OCI-LY7 (cell line): ENCODE measurements around the gene SPATA12. TPM values are rescaled to one million over a fixed set of nuclear protein-coding genes. Genes with fewer than 3 reads are reported as not detected.
A peak's percentile ranks its signal among the peaks of the same experiment; 100 is the strongest.

Experiments used
- BruUV-seq: library from RNA; stranded (reverse); fragments of 400-500 nt; replicated peaks from 2 replicates; lab custom pipeline; 2021; lab: Mats Ljungman, UMichigan
- CTCF ChIA-PET: fragments of 300-600 bp; sonication (Branson Sonifier 250); formaldehyde crosslinking; loops from one replicate; lab custom pipeline; 2022; ENCODE audit warnings: antibody characterized with exemption; ENCODE audit not compliant: unreplicated experiment; lab: Charles Lee
- POLR2A ChIA-PET: fragments of 300-600 bp; sonication (Branson Sonifier 250); formaldehyde crosslinking; loops from one replicate; lab custom pipeline; 2022; ENCODE audit warnings: antibody characterized with exemption; lab: Charles Lee
- DNase-seq: peaks from one replicate; pipeline ENCODE4 v3.0.0-alpha.2; 2015; ENCODE audit warnings: low spot score
- H2AFZ ChIP-seq: fragments of 200-600 bp; sonication (generic), shearing (Covaris generic); 2 replicates; pipeline ENCODE4 v1.6.1; 2014; ENCODE audit warnings: mild to moderate bottlenecking, antibody characterized with exemption, low read length, moderate library complexity
- H3K27ac ChIP-seq: fragments of 200-600 bp; sonication (generic); 2 replicates; pipeline ENCODE4 v1.5.1; 2014; ENCODE audit warnings: mixed run types, low read depth, mild to moderate bottlenecking, moderate library complexity, low read length, inconsistent platforms; ENCODE audit not compliant: poor library complexity, severe bottlenecking
- H3K36me3 ChIP-seq: fragments of 200-600 bp; sonication (generic); 2 replicates; pipeline ENCODE4 v1.6.1; 2014; ENCODE audit warnings: mild to moderate bottlenecking, antibody characterized with exemption, low read length, moderate library complexity, mixed read lengths; ENCODE audit not compliant: insufficient read depth
- H3K4me1 ChIP-seq: fragments of 200-600 bp; sonication (generic); 2 replicates; pipeline ENCODE4 v1.5.1; 2014; ENCODE audit warnings: mild to moderate bottlenecking, low read length; ENCODE audit not compliant: insufficient read depth, poor library complexity, severe bottlenecking
- H3K4me2 ChIP-seq: fragments of 200-600 bp; sonication (generic); 2 replicates; pipeline ENCODE4 v1.6.1; 2014; ENCODE audit warnings: mild to moderate bottlenecking, low read length
- H3K4me3 ChIP-seq: fragments of 200-600 bp; sonication (generic); 2 replicates; pipeline ENCODE4 v1.5.1; 2014; ENCODE audit warnings: mild to moderate bottlenecking, low read depth, low read length; ENCODE audit not compliant: poor library complexity, severe bottlenecking
- H3K79me2 ChIP-seq: fragments of 200-600 bp; sonication (generic); 2 replicates; pipeline ENCODE4 v1.6.1; 2016; ENCODE audit warnings: low read depth, mild to moderate bottlenecking, low read length, moderate library complexity, mixed read lengths; ENCODE audit not compliant: insufficient read depth
- H3K9me2 ChIP-seq: fragments of 200-600 bp; sonication (generic); 2 replicates; pipeline ENCODE4 v1.6.1; 2016; ENCODE audit warnings: mild to moderate bottlenecking, low read length, mixed read lengths; ENCODE audit not compliant: insufficient read depth
- H3K9me3 ChIP-seq: fragments of 200-600 bp; sonication (generic); 2 replicates; pipeline ENCODE4 v1.6.1; 2014; ENCODE audit warnings: mild to moderate bottlenecking, mixed run types, low read length, mixed read lengths
- H4K20me1 ChIP-seq: fragments of 200-600 bp; sonication (generic); 2 replicates; pipeline ENCODE4 v1.6.1; 2014; ENCODE audit warnings: mild to moderate bottlenecking, antibody characterized with exemption, low read length, moderate library complexity, mixed read lengths; ENCODE audit not compliant: insufficient read depth
- EZH2phosphoT487 ChIP-seq: fragments of 200-600 bp; sonication (generic); IDR thresholded peaks from 2 replicates; pipeline ENCODE4 v1.6.1; 2018; ENCODE audit warnings: low read depth, borderline replicate concordance, mild to moderate bottlenecking, mixed run types, antibody characterized with exemption, low read length, moderate library complexity, mixed read lengths
- intact Hi-C: fragments of 100-400 bp; cut with micrococcal nuclease; formaldehyde crosslinking; loops from one replicate; pipeline ENCODE4 v1.10.0; 2022; ENCODE audit not compliant: unreplicated experiment
- total RNA-seq, 2 experiments: library from RNA; depleted of rRNA in 1 of 2; stranded (reverse); fragments of >200 nt in 1 of 2; shearing (Covaris generic) in 1 of 2; gene quantifications; 2 replicates each; pipeline ENCODE4 v1.2.3, GENCODE V29; 2014 to 2022
- TF ChIP-seq, protein P1 (sequence below): fragments of 200-600 bp; sonication (generic); conservative IDR thresholded peaks from 2 replicates; pipeline ENCODE4 v1.5.1; 2014; ENCODE audit warnings: mild to moderate bottlenecking, antibody characterized with exemption, low read length, moderate library complexity, mixed read lengths

The SPATA12 gene
- total RNA-seq, 2 experiments from 2014 or later: 0.13 TPM; not detected in 1

DNA sequence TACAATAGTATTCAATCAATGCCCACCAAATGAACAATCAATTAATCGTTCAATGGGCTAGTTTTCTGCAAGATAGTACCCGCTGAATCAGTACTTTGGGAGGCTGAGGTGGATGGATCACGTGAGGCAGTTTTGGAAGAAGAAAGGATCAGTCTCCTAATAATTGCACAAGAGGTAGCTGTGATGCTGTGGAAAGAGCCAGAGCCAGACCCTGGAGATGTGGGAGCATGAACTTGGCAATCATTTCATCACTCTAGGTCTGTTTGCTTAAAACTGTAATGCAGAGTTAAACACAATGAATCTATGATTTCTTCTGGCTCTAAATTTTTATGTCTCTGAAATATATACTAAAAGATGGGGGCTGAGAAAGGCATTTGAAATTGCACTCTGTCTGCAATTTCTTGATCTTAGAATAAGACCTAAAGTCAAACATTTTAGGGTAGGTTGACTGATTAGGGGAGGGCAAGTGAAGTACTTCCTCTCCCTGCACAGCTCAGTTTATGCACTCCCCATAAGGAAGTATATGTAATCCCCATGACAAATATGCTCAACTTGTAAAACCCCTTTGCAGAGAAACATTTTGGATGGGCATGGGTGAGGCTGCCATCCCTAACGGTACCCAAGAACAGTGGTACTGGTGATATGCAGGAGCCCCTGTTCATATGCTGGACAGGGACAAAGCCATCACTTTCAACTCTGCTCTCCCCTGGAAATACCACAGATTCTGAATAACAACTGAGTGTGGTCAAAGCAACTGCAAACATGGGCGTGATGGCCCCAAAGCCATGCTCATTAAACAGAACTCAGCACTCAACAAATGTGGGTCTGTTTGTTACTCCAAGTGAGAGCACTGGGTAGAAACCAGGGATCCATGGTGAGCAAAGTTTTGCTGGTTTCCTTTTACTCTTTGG lies 28.6 kb upstream of the SPATA12 start:
- POLR2A ChIA-PET: interaction anchor here (0.5 to 1.5 kb wide), 3 partner anchors 14 to 323 kb away, joined by 3 to 4 read pairs (median 3); no protein-coding TSS in a partner anchor
- DNase-seq: peak; percentile 54
- no peaks in the 10 kb centered on the region for H3K9me3 ChIP-seq

DNA sequence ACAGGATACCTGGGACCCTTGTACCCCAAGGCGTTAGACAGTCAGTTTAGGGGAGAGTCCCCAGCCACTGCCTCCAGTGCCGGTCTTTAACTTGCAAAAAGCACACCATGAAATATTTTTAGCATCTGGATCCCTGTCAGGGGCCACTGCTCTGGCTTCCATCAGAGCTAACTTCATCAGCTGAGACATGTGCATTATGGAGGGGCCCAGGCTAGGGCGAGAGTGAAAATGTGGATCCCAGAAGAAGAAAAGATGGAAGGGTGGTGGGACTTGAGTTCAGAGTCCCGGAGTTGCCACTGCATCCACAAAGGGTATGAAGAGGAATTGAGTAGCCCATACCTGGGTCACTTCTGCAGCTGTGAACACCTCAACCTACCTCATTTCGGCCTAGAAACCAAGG lies 23.5 kb upstream of the SPATA12 start:
- peaks cover 12% of the 10 kb centered on the region; the same call in 1 of the 2 replicates for H3K36me3 ChIP-seq
- no peak overlapping the region for H3K27ac ChIP-seq
- intact Hi-C loops: no loop called here
- no peak overlapping the region for H3K4me3 ChIP-seq
- ChIA-PET POLR2A (no interaction called here), CTCF (no interaction called here)
- H2AFZ ChIP-seq: no peak overlapping the region
- no peaks in the 10 kb centered on the region; the same call in 1 of the 2 replicates for H3K79me2 ChIP-seq
- no peak for TF ChIP-seq EZH2phosphoT487
- TF ChIP-seq, protein P1, sequence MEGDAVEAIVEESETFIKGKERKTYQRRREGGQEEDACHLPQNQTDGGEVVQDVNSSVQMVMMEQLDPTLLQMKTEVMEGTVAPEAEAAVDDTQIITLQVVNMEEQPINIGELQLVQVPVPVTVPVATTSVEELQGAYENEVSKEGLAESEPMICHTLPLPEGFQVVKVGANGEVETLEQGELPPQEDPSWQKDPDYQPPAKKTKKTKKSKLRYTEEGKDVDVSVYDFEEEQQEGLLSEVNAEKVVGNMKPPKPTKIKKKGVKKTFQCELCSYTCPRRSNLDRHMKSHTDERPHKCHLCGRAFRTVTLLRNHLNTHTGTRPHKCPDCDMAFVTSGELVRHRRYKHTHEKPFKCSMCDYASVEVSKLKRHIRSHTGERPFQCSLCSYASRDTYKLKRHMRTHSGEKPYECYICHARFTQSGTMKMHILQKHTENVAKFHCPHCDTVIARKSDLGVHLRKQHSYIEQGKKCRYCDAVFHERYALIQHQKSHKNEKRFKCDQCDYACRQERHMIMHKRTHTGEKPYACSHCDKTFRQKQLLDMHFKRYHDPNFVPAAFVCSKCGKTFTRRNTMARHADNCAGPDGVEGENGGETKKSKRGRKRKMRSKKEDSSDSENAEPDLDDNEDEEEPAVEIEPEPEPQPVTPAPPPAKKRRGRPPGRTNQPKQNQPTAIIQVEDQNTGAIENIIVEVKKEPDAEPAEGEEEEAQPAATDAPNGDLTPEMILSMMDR: no peak
- H3K9me3 ChIP-seq: no peaks in the 10 kb centered on the region
- H4K20me1 ChIP-seq: no peaks in the 10 kb centered on the region
- H3K9me2 ChIP-seq: no peaks in the 10 kb centered on the region
- H3K4me1 ChIP-seq: peaks cover 25% of the 10 kb centered on the region
- no TSS peak for BruUV-seq
- DNase-seq: no peak
- no peak overlapping the region for H3K4me2 ChIP-seq

More for the DNA sequence above, 28.6 kb upstream of the SPATA12 start:
- BruUV-seq: TSS peak; percentile 23
- Histone ChIP-seq H3K79me2 (no peaks in the 10 kb centered on the region), H3K4me2 (peak overlapping the region; percentile 74), H3K27ac (peak overlapping the region; percentile 76), H3K9me2 (no peaks in the 10 kb centered on the region), H2AFZ (peak overlapping the region; percentile 7; the same call in 1 of the 2 replicates), H3K4me1 (peaks cover 49% of the 10 kb centered on the region), H4K20me1 (no peaks in the 10 kb centered on the region), H3K36me3 (peaks cover 26% of the 10 kb centered on the region), H3K4me3 (no peak overlapping the region)
- CTCF ChIA-PET: no interaction called here
- intact Hi-C loops: no loop called here
- no peak for TF ChIP-seq EZH2phosphoT487
- TF ChIP-seq, protein P1: no peak
